PC-3 (cell line): Measurements from ENCODE around the gene ITGA4. TPM values are rescaled to one million over a fixed set of nuclear protein-coding genes. Genes with fewer than 3 reads are reported as not detected.
A peak's percentile ranks its signal among the peaks of the same experiment; 100 is the strongest.

Source experiments
- ATAC-seq: fragments of 200-7000 bp; cut with Tn5 transposase; 2 replicates; pipeline ENCODE4 v1.9.1; 2020; ENCODE audit warnings: mild to moderate bottlenecking, moderate library complexity
- BruUV-seq: library from RNA; stranded (reverse); fragments of 400-500 nt; replicated peaks from 2 replicates; lab custom pipeline; 2021; lab: Mats Ljungman, UMichigan
- CTCF ChIA-PET: fragments of 300-600 bp; sonication (Branson Sonifier 250); formaldehyde crosslinking; loops from one replicate; lab custom pipeline; 2022; ENCODE audit warnings: antibody characterized with exemption; lab: Charles Lee
- POLR2A ChIA-PET: fragments of 300-600 bp; sonication (Branson Sonifier 250); formaldehyde crosslinking; loops from one replicate; lab custom pipeline; 2022; ENCODE audit warnings: antibody characterized with exemption; ENCODE audit not compliant: unreplicated experiment; lab: Charles Lee
- DNase-seq: peaks from one replicate; pipeline ENCODE4 v3.0.0-alpha.2; 2015
- H2AFZ ChIP-seq: fragments of 300-600 bp; sonication (generic); 2 replicates; pipeline ENCODE4 v1.6.0; 2016; ENCODE audit warnings: antibody characterized with exemption, low read length
- H3F3A ChIP-seq: fragments of 300-600 bp; sonication (generic); one replicate; pipeline ENCODE4 v1.6.0; 2017; ENCODE audit warnings: antibody characterized with exemption, low read length, control low read depth, mild to moderate bottlenecking; ENCODE audit not compliant: unreplicated experiment
- H3K27ac ChIP-seq: fragments of 300-600 bp; sonication (generic); 2 replicates; pipeline ENCODE4 v1.5.1; 2016; ENCODE audit warnings: mild to moderate bottlenecking, low read length
- H3K27me3 ChIP-seq: fragments of 300-600 bp; sonication (generic); 2 replicates; pipeline ENCODE4 v1.6.1; 2016; ENCODE audit warnings: low read length, mixed read lengths
- H3K36me3 ChIP-seq: fragments of 300-600 bp; sonication (generic); 2 replicates; pipeline ENCODE4 v1.6.1; 2016; ENCODE audit warnings: low read depth, mixed run types, low read length, mixed read lengths
- H3K4me1 ChIP-seq: fragments of 300-600 bp; sonication (generic); 2 replicates; pipeline ENCODE4 v1.5.1; 2016; ENCODE audit warnings: low read length; ENCODE audit not compliant: insufficient read depth
- H3K4me2 ChIP-seq: fragments of 300-600 bp; sonication (generic); 2 replicates; pipeline ENCODE4 v1.6.0; 2016; ENCODE audit warnings: low read length
- H3K4me3 ChIP-seq: fragments of 300-600 bp; sonication (generic); 2 replicates; pipeline ENCODE4 v1.5.1; 2016; ENCODE audit warnings: mild to moderate bottlenecking, low read length, mixed read lengths
- H3K79me2 ChIP-seq: fragments of 300-600 bp; sonication (generic); 2 replicates; pipeline ENCODE4 v1.6.1; 2017; ENCODE audit warnings: low read length, mixed read lengths
- H3K9ac ChIP-seq: fragments of 300-600 bp; sonication (generic); 2 replicates; pipeline ENCODE4 v1.6.0; 2016; ENCODE audit warnings: mild to moderate bottlenecking, low read length
- H3K9me2 ChIP-seq: fragments of 300-600 bp; sonication (generic); replicated peaks from 2 replicates; pipeline ENCODE4 v1.6.1; 2016; ENCODE audit warnings: mixed run types, low read length, mixed read lengths
- H3K9me3 ChIP-seq: fragments of 300-600 bp; sonication (generic); 2 replicates; pipeline ENCODE4 v1.6.1; 2016; ENCODE audit warnings: low read length, mixed read lengths
- H4K20me1 ChIP-seq: fragments of 300-600 bp; sonication (generic); 2 replicates; pipeline ENCODE4 v1.6.1; 2016; ENCODE audit warnings: low read length, mixed read lengths
- EZH2 ChIP-seq: fragments of 300-600 bp; sonication (generic); IDR thresholded peaks from one replicate; pipeline ENCODE4 v1.6.1; 2017; ENCODE audit warnings: antibody characterized with exemption, mild to moderate bottlenecking, low read length; ENCODE audit not compliant: unreplicated experiment
- EZH2phosphoT487 ChIP-seq: fragments of 300-600 bp; sonication (generic); IDR thresholded peaks from 2 replicates; pipeline ENCODE4 v1.6.1; 2018; ENCODE audit warnings: mild to moderate bottlenecking, antibody characterized with exemption, low read length, borderline replicate concordance
- intact Hi-C: fragments of 100-400 bp; cut with micrococcal nuclease; formaldehyde crosslinking; loops from 2 replicates; pipeline ENCODE4 v1.9.0; 2023
- total RNA-seq: library from RNA; depleted of rRNA; stranded (reverse); fragments of >200 nt; gene quantifications from 2 replicates; pipeline ENCODE4 v1.2.3, GENCODE V29; 2014
- TF ChIP-seq, protein P1 (sequence below): fragments of 300-600 bp; sonication (generic); conservative IDR thresholded peaks from 2 replicates; pipeline ENCODE4 v1.5.1; 2017; ENCODE audit warnings: antibody characterized with exemption, low read depth, mild to moderate bottlenecking, low read length

ITGA4 gene
- total RNA-seq, 1 experiment from 2014 or later, result 1.0 TPM

DNA sequence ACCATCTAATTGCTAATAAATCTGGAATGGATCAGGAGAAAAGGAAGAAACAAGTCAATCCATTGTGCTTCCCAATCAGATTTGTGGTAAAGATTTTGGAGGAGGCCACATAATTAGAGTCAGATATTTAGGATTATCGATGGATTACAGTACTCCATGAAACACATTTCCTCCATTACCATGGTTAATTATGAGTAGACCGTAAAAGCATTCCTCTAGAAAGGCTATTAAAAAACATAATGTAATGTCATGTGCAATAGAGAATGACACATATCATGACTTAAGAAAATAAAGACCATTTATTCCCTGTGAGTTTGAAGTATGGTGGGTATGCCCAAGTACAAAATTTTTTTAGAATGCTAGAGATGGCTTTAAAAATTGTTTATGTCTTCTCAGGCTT, 96.1 kb downstream of the ITGA4 start:
- TF ChIP-seq EZH2phosphoT487 (no peak), EZH2 (no peak)
- TF ChIP-seq, protein P1, sequence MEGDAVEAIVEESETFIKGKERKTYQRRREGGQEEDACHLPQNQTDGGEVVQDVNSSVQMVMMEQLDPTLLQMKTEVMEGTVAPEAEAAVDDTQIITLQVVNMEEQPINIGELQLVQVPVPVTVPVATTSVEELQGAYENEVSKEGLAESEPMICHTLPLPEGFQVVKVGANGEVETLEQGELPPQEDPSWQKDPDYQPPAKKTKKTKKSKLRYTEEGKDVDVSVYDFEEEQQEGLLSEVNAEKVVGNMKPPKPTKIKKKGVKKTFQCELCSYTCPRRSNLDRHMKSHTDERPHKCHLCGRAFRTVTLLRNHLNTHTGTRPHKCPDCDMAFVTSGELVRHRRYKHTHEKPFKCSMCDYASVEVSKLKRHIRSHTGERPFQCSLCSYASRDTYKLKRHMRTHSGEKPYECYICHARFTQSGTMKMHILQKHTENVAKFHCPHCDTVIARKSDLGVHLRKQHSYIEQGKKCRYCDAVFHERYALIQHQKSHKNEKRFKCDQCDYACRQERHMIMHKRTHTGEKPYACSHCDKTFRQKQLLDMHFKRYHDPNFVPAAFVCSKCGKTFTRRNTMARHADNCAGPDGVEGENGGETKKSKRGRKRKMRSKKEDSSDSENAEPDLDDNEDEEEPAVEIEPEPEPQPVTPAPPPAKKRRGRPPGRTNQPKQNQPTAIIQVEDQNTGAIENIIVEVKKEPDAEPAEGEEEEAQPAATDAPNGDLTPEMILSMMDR, result no peak
- Histone ChIP-seq H2AFZ (no peak overlapping the region), H3K4me3 (no peak overlapping the region), H3K9me2 (no peaks in the 10 kb centered on the region), H3K36me3 (no peaks in the 10 kb centered on the region), H3F3A (peaks cover 4% of the 10 kb centered on the region), H3K27ac (peak overlapping the region; percentile 71), H3K4me2 (peak overlapping the region; percentile 39), H3K9me3 (no peaks in the 10 kb centered on the region), H4K20me1 (no peaks in the 10 kb centered on the region), H3K79me2 (no peaks in the 10 kb centered on the region), H3K9ac (no peak overlapping the region), H3K4me1 (peaks cover 45% of the 10 kb centered on the region), H3K27me3 (no peaks in the 10 kb centered on the region)
- BruUV-seq, result no TSS peak
- CTCF ChIA-PET, result no interaction called here
- intact Hi-C loops, result loop anchor here (5.0 kb wide), 1 partner anchor 81 kb away; no protein-coding TSS in a partner anchor
- peak; percentile 32 for DNase-seq
- POLR2A ChIA-PET, result no interaction called here
- ATAC-seq, result peak; percentile 39

DNA sequence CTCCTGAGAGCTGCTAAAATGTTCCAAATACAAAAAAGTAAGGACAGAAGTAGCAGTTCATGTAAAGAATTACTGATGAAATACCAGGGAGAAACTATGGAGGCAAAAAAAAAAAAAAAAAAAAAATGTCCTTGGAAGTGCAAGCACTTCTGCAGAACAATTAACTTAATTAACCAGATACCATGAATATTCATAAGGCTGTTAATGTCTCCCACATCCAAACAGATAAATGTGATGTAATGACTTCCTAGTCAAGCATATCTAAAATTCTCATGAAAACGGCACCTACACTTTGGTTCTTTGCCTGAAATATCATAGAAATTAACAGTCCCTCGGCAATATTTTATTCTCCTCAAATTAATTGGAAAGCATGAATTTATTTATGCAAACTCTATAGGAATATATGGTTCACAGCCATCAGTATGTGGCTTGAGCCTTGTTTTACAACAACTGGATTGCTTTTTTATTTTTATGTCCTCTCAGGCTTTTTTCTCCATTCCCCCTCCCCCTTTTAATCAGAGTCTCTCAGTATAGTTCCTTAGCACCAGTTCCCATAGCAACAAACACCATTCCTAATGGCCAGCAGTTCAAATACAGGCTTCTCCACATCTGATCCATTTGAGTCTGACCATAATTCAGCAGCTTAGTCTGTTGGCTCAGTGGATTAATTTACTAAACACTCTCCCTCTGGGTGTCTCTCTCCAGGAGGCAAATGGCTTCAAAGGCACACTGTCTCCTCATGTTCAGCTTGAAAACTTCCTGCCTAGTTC, 97.1 kb downstream of the ITGA4 start:
- Histone ChIP-seq H3F3A (peaks cover 4% of the 10 kb centered on the region), H3K4me2 (no peak overlapping the region), H3K36me3 (no peaks in the 10 kb centered on the region), H4K20me1 (no peaks in the 10 kb centered on the region), H3K4me3 (no peak overlapping the region), H3K9me2 (no peaks in the 10 kb centered on the region), H3K9ac (no peak overlapping the region), H3K27me3 (no peaks in the 10 kb centered on the region), H3K27ac (peak overlapping the region; percentile 71; the same call in 1 of the 2 replicates), H3K9me3 (no peaks in the 10 kb centered on the region), H2AFZ (no peak overlapping the region), H3K4me1 (peaks cover 45% of the 10 kb centered on the region), H3K79me2 (no peaks in the 10 kb centered on the region)
- ChIA-PET POLR2A (no interaction called here), CTCF (interaction anchor here (0.7 kb wide), 1 partner anchor 523 kb away, joined by 3 read pairs; no protein-coding TSS in a partner anchor)
- ATAC-seq, result 0 out of 2 replicates have a peak, but pooled peaks have one; percentile 16
- BruUV-seq, result no TSS peak
- DNase-seq, result no peak
- TF ChIP-seq, protein P1, result no peak
- TF ChIP-seq EZH2phosphoT487, result no peak
- no peak for TF ChIP-seq EZH2
- intact Hi-C loops, result loop anchor here (5.0 kb wide), 1 partner anchor 82 kb away; no protein-coding TSS in a partner anchor

GRCh38 chr2:181558371-181558770, 101.2 kb downstream of the ITGA4 start:
- Histone ChIP-seq H3K79me2 (no peaks in the 10 kb centered on the region), H3K9ac (no peak overlapping the region), H2AFZ (no peak overlapping the region), H3K36me3 (no peaks in the 10 kb centered on the region), H3K9me3 (no peaks in the 10 kb centered on the region), H3K9me2 (no peaks in the 10 kb centered on the region), H3K4me3 (no peak overlapping the region), H4K20me1 (no peaks in the 10 kb centered on the region), H3F3A (peaks cover 2% of the 10 kb centered on the region), H3K4me1 (peaks cover 19% of the 10 kb centered on the region), H3K27ac (no peak overlapping the region), H3K4me2 (no peak overlapping the region), H3K27me3 (no peaks in the 10 kb centered on the region)
- intact Hi-C loops, result no loop called here
- TF ChIP-seq EZH2, result no peak
- TF ChIP-seq, protein P1, result no peak
- ATAC-seq (no peak), DNase-seq (no peak)
- no TSS peak for BruUV-seq
- ChIA-PET POLR2A (no interaction called here), CTCF (no interaction called here)
